ENCODE results near the gene ZSCAN22. TPM values are rescaled to one million over a fixed set of nuclear protein-coding genes. Genes with fewer than 3 reads are reported as not detected.

The ZSCAN22 gene
- total RNA-seq, 1 donor from 2014 or later: 4.6 TPM

DNA sequence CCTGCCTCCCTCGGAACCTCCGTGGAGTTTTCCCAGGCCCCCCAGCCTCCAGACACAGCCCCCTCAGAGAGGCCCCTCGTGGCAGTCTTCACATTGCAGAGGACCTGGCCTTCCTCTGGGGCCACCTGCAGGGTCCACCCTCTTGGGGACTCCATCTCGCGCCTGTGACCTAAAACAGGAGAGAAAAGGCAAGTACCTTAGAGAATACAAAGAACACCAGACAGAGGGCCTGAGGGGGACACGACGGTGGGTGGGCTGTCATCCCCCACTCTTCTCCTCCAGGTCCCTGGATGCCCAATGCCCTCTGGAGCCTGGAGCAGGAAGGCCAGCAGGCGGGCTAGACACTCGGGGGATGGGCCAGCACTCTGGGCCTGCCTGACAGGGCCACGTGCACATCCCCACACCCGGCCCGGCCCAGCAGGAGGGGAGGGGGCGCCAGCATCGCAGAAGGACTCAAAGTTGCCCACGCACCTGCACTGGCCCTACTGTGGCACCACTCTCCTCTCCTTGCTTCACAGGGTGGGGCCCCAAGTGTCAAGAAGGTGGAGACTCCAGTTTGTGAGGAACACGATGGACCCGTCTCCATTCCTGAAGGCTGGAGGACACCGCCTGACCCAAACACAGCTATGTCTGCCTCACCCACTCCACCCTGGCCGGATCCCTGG, 30.8 kb downstream of the ZSCAN22 start:
- H3K27ac Mint-ChIP-seq: no peak overlapping the region
- no peaks in the 10 kb centered on the region for H3K27me3 Mint-ChIP-seq
- no peak for TF ChIP-seq CTCF (IDR thresholded peaks at IDR 0.05; ENCODE audit: unreplicated experiment)
- H3K36me3 Mint-ChIP-seq (ENCODE audit: insufficient read depth): no peaks in the 10 kb centered on the region
- H3K4me3 Mint-ChIP-seq (ENCODE audit: low read depth): no peak overlapping the region
- DNase-seq (ENCODE audit: low spot score, unreplicated experiment): no peak
- H3K9me3 Mint-ChIP-seq (ENCODE audit: low read depth): no peaks in the 10 kb centered on the region
- peaks cover 6% of the 10 kb centered on the region for H3K4me1 Mint-ChIP-seq (ENCODE audit: low read depth)

DNA sequence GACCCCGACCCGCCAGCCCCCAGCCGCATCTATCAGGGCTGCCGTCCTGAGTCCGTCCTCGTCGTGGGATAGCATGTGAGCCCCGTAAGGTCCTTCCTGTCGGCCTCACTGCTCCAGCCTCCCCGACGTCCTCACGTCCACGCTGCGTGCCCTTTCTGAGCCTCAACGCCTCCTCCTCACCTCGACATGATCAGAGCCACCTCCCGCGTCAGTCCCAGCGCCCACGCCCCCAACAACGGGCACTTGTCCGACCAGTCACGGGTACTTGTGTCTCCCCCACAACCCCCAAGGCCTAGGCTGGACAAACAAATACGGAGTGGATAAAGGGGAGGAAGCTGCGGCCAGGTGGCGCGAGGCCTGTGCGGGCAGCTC, 35.1 kb downstream of the ZSCAN22 start:
- DNase-seq (ENCODE audit: low spot score, unreplicated experiment): peak; percentile 53
- H3K4me1 Mint-ChIP-seq (ENCODE audit: low read depth): peaks cover 6% of the 10 kb centered on the region
- no peak for TF ChIP-seq CTCF (IDR thresholded peaks at IDR 0.05; ENCODE audit: unreplicated experiment)
- no peaks in the 10 kb centered on the region for H3K27me3 Mint-ChIP-seq
- H3K9me3 Mint-ChIP-seq (ENCODE audit: low read depth): no peaks in the 10 kb centered on the region
- H3K36me3 Mint-ChIP-seq (ENCODE audit: insufficient read depth): no peaks in the 10 kb centered on the region
- peak overlapping the region; percentile 99 for H3K27ac Mint-ChIP-seq
- H3K4me3 Mint-ChIP-seq (ENCODE audit: low read depth): peak overlapping the region; percentile 98

DNA sequence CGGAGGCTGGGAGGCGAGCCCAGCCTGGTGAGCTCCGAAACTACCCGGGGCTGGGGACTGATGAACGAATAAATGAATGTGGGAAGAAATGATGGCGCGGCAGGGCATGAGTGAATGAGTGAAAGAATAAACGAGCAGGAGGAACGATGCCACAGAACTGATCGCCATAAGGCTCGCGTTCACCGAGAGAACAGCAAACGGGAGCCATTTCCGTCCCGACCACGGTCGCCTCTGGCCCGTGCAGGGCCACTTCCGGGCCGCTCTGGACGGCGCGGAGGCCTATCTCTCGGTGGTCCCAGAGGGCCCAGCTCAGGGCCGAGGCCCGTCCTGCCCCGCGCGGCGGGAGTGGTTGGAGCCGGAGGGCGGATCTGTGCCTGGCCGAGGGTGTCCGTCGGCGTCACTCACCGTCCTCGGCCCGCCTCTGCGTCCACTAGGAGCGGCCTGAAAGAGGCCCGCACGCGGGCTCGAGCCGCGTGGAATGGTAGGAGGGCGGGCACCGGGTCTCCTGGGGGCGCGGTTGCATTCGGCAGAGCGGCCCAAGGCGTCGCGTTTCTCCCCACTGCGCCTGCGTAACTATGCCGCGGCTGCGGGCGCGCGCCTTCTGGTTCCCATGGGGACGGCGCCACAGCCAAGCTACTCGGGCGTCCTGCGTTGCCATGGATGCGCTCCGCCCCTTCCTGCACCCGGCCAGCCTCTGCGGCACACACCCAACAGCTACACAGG, 35.6 kb downstream of the ZSCAN22 start, which contains the start of gene ZNF497:
ZNF497 (minus strand) TSS at position 480 of the 723 bp plus-strand sequence. CDS start 5,116 bp downstream, outside the sequence.
- H3K27ac Mint-ChIP-seq: peak within 1 kb of the TSS; percentile 99
- no peak for TF ChIP-seq CTCF (IDR thresholded peaks at IDR 0.05; ENCODE audit: unreplicated experiment)
- H3K27me3 Mint-ChIP-seq: no peaks in the 10 kb centered on the region
- H3K9me3 Mint-ChIP-seq (ENCODE audit: low read depth): no peaks in the 10 kb centered on the region
- DNase-seq (ENCODE audit: low spot score, unreplicated experiment): peak; percentile 90
- peak within 1 kb of the TSS; percentile 98 for H3K4me3 Mint-ChIP-seq (ENCODE audit: low read depth)
- H3K36me3 Mint-ChIP-seq (ENCODE audit: insufficient read depth): peaks cover 3% of the 10 kb centered on the region
- H3K4me1 Mint-ChIP-seq (ENCODE audit: low read depth): peaks cover 6% of the 10 kb centered on the region

DNA sequence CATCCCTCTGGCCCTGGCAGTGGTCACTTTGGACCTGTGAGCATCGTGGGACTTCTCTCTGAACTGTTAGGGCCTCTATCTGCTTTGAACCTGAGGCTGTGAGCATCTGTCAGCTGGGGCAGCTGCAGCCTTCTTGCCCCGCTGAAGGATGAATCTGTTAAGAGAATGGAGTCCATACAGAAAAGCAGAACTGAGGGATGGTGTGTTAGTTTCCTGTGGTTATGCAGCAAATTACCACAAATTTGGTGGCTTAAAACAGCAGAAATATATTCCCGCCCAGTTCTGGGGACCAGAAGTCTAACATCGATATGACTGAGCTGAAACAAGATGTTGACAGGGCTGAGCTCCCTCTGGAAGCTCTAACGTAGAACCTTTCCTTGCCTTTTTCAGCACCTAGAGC, 37.4 kb downstream of the ZSCAN22 start:
- Mint-ChIP-seq H3K27me3 (no peaks in the 10 kb centered on the region), H3K27ac (no peak overlapping the region), H3K36me3 (ENCODE audit: insufficient read depth) (peaks cover 3% of the 10 kb centered on the region), H3K4me3 (ENCODE audit: low read depth) (no peak overlapping the region), H3K9me3 (ENCODE audit: low read depth) (no peaks in the 10 kb centered on the region), H3K4me1 (ENCODE audit: low read depth) (peaks cover 6% of the 10 kb centered on the region)
- TF ChIP-seq CTCF (IDR thresholded peaks at IDR 0.05; ENCODE audit: unreplicated experiment): no peak
- DNase-seq (ENCODE audit: low spot score, unreplicated experiment): no peak

DNA sequence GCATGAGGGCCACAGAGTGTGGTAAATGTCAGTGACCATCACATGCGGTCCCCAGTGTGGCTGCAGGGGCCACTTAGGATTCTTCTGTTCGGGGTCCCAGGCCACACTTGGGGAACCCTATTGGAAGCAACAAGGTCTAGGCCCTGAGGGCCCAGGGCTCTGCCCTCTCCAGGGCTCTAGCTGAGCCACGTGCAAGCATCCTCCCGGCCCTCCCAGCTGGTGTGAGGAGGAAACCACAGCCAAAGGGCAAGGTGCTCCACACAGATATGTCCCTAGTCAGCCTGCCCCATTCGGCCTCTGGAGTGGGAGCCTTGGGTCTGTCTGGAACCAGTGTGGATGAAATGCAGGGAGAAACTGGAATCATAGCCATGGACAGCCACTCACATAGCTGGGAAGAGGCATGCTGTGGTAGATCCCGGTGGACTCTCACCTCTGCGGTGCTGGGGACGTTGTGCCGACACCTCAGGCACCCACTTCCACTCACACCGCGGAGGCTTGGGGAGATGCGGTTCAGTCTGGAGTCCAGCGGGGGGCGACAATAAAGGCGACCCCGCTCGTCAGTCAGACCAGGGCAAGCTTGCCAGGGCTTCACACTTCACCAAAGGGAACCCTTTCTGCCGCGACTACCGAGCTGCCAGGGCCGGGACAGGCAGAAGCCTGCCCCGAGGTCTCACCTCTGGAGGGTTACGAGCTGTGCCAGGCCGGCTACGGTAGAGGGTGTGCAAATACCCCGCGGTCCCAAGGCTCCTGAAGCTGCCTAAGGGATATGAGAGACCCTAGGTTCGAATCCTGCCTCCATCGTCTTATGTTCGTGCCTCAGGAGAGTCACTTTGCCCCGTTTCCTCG, 40.0 kb downstream of the ZSCAN22 start:
- no peak for TF ChIP-seq CTCF (IDR thresholded peaks at IDR 0.05; ENCODE audit: unreplicated experiment)
- H3K36me3 Mint-ChIP-seq (ENCODE audit: insufficient read depth): peaks cover 9% of the 10 kb centered on the region

More for the DNA sequence above, 40.0 kb downstream of the ZSCAN22 start:
- Mint-ChIP-seq H3K4me3 (ENCODE audit: low read depth) (no peak overlapping the region), H3K27ac (no peak overlapping the region), H3K4me1 (ENCODE audit: low read depth) (peaks cover 2% of the 10 kb centered on the region), H3K9me3 (ENCODE audit: low read depth) (no peaks in the 10 kb centered on the region), H3K27me3 (no peaks in the 10 kb centered on the region)
- DNase-seq (ENCODE audit: low spot score, unreplicated experiment): no peak

Measured in progenitor cell of endocrine pancreas (in vitro differentiated cells).